Stimulated activated CD4-positive, alpha-beta T cell treated with anti-CD3 and anti-CD28 coated beads, Interleukin-4, amount 100 ng/mL, for 24 hours (primary cell): ENCODE results near the gene DNAJB1.
"Not testable (repeated sequence)": the region's sequence is repeated elsewhere in the genome, so short reads cannot be mapped to it uniquely, and the experiment has no call there.

Experiments used
- DNase-seq: peaks from one replicate; pipeline ENCODE4 v3.0.0-alpha.2; 2020

The DNAJB1 gene

GRCh38 chr19:14517840-14518505, at the start of gene DNAJB1:
Gene DNAJB1 (minus strand): TSS chr19:14518397. CDS start chr19:14518349, 48 bp downstream.
- peak; percentile 63 for DNase-seq

GRCh38 chr19:14567079-14567478, 48.9 kb upstream of the DNAJB1 start:
- DNase-seq: no peak

- no peak for DNase-seq
Observed at GRCh38 chr19:14566712-14567077, 48.5 kb upstream of the DNAJB1 start.

- DNase-seq: no peak
Observed at GRCh38 chr19:14565765-14566711, 47.8 kb upstream of the DNAJB1 start.

GRCh38 chr19:14565298-14565679, 47.1 kb upstream of the DNAJB1 start:
- DNase-seq: no peak

GRCh38 chr19:14564652-14565297, 46.6 kb upstream of the DNAJB1 start:
- not testable (repeated sequence) for DNase-seq

- DNase-seq: peak; percentile 38
Observed at GRCh38 chr19:14563989-14564651, 45.9 kb upstream of the DNAJB1 start.

- DNase-seq: no peak
Observed at GRCh38 chr19:14563590-14563926, 45.4 kb upstream of the DNAJB1 start.

GRCh38 chr19:14562660-14563589, 44.7 kb upstream of the DNAJB1 start:
- DNase-seq: no peak

GRCh38 chr19:14561847-14562351, 43.7 kb upstream of the DNAJB1 start:
- no peak for DNase-seq

GRCh38 chr19:14561249-14561648, 43.1 kb upstream of the DNAJB1 start:
- no peak for DNase-seq

- no peak for DNase-seq
Observed at GRCh38 chr19:14560776-14561108, 42.5 kb upstream of the DNAJB1 start.

- no peak for DNase-seq
Observed at GRCh38 chr19:14559916-14560775, 41.9 kb upstream of the DNAJB1 start.

GRCh38 chr19:14558370-14559066, 40.3 kb upstream of the DNAJB1 start:
- DNase-seq: no peak

GRCh38 chr19:14556662-14557188, 38.5 kb upstream of the DNAJB1 start:
- DNase-seq: peak; percentile 77

GRCh38 chr19:14555918-14556661, 37.9 kb upstream of the DNAJB1 start:
- DNase-seq: no peak

- DNase-seq: no peak
Observed at GRCh38 chr19:14554382-14554812, 36.2 kb upstream of the DNAJB1 start.

GRCh38 chr19:14553939-14554243, 35.7 kb upstream of the DNAJB1 start:
- no peak for DNase-seq
